Calu3 (cell line): ENCODE data around the gene ZDHHC4. TPM values are rescaled to one million over a fixed set of nuclear protein-coding genes. Genes with fewer than 3 reads are reported as not detected.
A peak's percentile ranks its signal among the peaks of the same experiment; 100 is the strongest.

Experiments
- BruUV-seq: library from RNA; stranded (reverse); fragments of 400-500 nt; replicated peaks from 2 replicates; lab custom pipeline; 2021; lab: Mats Ljungman, UMichigan
- CTCF ChIA-PET: fragments of 300-600 bp; sonication (Branson Sonifier 250); formaldehyde crosslinking; loops from one replicate; lab custom pipeline; 2022; ENCODE audit warnings: antibody characterized with exemption; lab: Charles Lee
- DNase-seq: peaks from one replicate; pipeline ENCODE4 v3.0.0; 2022
- H3K27ac Mint-ChIP-seq: one replicate; pipeline ENCODE4 v1.8.0; 2022; ENCODE audit warnings: mixed read lengths; ENCODE audit not compliant: unreplicated experiment
- H3K27me3 Mint-ChIP-seq: one replicate; pipeline ENCODE4 v1.8.0; 2022; ENCODE audit warnings: mixed read lengths; ENCODE audit not compliant: unreplicated experiment
- H3K36me3 Mint-ChIP-seq: one replicate; pipeline ENCODE4 v1.8.0; 2022; ENCODE audit warnings: mild to moderate bottlenecking, moderate library complexity, mixed read lengths; ENCODE audit not compliant: insufficient read depth, unreplicated experiment
- H3K4me1 Mint-ChIP-seq: one replicate; pipeline ENCODE4 v1.8.0; 2022; ENCODE audit warnings: mild to moderate bottlenecking, low read depth, mixed read lengths; ENCODE audit not compliant: unreplicated experiment
- H3K4me3 Mint-ChIP-seq: one replicate; pipeline ENCODE4 v1.8.0; 2022; ENCODE audit warnings: mild to moderate bottlenecking, low read depth, moderate library complexity, mixed read lengths; ENCODE audit not compliant: unreplicated experiment
- H3K9me3 Mint-ChIP-seq: one replicate; pipeline ENCODE4 v1.8.0; 2022; ENCODE audit warnings: low read depth, mixed read lengths; ENCODE audit not compliant: unreplicated experiment
- intact Hi-C: fragments of 100-400 bp; cut with micrococcal nuclease; formaldehyde crosslinking; loops from one replicate; pipeline ENCODE4 v1.10.0; 2022; ENCODE audit not compliant: unreplicated experiment
- total RNA-seq: library from RNA; stranded (reverse); gene quantifications from 2 replicates; pipeline ENCODE4 v1.2.3, GENCODE V29; 2022
- TF ChIP-seq, protein P1 (sequence below): fragments of 200-600 bp; IDR thresholded peaks from one replicate; pipeline ENCODE4 v1.8.0; 2022; ENCODE audit warnings: antibody characterized with exemption; ENCODE audit not compliant: unreplicated experiment

The ZDHHC4 gene
- total RNA-seq, 1 experiment from 2014 or later, result 83.9 TPM

DNA sequence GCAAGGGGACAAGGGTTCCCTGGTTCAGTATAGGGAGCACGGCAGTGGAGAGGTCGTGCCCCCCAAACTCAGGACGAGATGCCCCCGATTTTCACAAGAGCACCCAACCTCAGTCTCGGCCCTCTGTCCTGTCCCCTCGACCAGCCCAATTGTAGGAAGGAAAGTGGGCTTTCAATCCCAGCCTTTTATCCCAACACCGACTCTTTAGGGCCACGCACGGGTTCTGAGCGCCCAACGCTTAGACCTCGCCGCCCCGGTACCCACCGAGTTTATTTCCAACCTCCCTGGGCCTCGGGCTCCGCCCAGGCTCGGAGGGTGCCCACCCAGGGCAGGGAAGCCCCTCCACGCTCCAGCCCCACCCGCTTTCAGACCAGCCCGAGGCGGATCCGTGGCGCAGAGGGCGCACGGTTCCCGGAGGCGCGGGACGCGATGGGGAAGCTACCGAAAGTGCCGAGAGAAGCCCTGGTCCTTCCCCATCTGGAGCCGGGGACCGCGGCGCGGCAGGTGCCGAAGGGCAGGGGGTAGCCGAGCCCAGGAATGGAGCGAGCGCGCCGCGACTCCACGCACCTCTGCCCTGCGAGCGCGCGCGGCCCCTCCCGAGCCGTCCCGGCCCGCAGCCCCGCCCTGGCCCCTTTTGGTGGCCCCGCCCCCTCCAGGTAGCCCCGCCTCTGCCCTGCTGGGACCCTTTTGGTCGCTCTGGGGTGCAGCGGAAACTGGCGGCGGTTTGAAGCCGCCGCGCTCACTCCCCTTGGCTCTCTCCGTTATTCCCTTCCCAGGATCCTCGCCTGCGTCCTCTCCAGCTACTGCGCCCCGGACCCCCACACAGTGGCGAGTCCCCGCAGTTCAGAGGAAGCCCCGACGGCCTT is 46.4 kb upstream of the ZDHHC4 start:
- Mint-ChIP-seq H3K27me3 (peaks cover 100% of the 10 kb centered on the region), H3K36me3 (peaks cover 13% of the 10 kb centered on the region), H3K9me3 (no peaks in the 10 kb centered on the region), H3K27ac (no peak overlapping the region), H3K4me1 (peaks cover 8% of the 10 kb centered on the region), H3K4me3 (peak overlapping the region; percentile 43)
- TF ChIP-seq, protein P1, sequence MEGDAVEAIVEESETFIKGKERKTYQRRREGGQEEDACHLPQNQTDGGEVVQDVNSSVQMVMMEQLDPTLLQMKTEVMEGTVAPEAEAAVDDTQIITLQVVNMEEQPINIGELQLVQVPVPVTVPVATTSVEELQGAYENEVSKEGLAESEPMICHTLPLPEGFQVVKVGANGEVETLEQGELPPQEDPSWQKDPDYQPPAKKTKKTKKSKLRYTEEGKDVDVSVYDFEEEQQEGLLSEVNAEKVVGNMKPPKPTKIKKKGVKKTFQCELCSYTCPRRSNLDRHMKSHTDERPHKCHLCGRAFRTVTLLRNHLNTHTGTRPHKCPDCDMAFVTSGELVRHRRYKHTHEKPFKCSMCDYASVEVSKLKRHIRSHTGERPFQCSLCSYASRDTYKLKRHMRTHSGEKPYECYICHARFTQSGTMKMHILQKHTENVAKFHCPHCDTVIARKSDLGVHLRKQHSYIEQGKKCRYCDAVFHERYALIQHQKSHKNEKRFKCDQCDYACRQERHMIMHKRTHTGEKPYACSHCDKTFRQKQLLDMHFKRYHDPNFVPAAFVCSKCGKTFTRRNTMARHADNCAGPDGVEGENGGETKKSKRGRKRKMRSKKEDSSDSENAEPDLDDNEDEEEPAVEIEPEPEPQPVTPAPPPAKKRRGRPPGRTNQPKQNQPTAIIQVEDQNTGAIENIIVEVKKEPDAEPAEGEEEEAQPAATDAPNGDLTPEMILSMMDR, result no peak
- intact Hi-C loops, result no loop called here
- CTCF ChIA-PET, result interaction anchor here (1.4 kb wide), 1 partner anchor 18 kb away, joined by 3 read pairs; no protein-coding TSS in a partner anchor
- no peak for DNase-seq
- BruUV-seq, result no TSS peak

DNA sequence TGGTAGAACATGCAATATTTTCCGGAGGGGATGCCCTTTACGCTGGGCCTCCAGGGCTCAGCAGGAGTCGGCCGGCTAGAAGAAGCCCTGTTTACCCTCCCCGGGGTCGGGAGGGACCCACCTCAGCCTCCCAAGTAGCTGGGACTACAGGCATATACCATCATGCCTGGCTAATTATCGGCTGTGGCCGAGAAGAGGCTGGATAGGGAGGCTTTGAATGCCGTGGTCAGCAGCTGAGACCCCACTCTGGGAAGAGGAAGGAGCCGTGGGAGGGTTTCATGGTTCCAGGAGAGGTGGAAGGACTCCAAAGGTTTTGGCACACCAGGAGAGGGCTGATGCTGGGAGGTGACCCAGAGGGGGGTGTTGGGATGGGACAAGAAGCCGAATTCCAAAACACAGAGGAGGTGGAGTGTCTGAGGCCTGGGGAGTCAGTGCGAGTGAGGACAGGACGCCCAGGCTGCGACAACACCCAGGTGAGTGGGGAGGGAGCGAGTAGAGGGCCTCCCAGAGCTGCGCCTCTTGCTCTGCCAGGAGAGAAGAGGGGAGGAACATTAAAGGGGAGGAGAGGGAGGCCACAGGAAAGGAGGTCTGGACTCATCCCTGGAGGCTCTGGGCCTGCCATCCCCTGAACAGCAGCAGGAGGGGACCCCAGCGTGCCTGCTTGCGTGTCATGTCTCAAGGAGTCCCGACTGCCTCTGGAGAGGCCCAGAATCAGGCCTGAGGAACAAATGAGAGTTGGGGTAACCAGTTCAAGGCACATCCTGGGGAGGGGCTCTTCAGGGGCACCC is 45.6 kb upstream of the ZDHHC4 start:
- Mint-ChIP-seq H3K4me1 (peaks cover 8% of the 10 kb centered on the region), H3K27me3 (peaks cover 100% of the 10 kb centered on the region), H3K9me3 (no peaks in the 10 kb centered on the region), H3K27ac (no peak overlapping the region), H3K36me3 (peaks cover 13% of the 10 kb centered on the region), H3K4me3 (peak overlapping the region; percentile 43)
- no TSS peak for BruUV-seq
- no peak for DNase-seq
- TF ChIP-seq, protein P1, result no peak
- intact Hi-C loops, result no loop called here
- CTCF ChIA-PET, result interaction anchor here (0.6 to 1.4 kb wide), 2 partner anchors 18 to 33 kb away, joined by 3 to 4 read pairs; no protein-coding TSS in a partner anchor

DNA sequence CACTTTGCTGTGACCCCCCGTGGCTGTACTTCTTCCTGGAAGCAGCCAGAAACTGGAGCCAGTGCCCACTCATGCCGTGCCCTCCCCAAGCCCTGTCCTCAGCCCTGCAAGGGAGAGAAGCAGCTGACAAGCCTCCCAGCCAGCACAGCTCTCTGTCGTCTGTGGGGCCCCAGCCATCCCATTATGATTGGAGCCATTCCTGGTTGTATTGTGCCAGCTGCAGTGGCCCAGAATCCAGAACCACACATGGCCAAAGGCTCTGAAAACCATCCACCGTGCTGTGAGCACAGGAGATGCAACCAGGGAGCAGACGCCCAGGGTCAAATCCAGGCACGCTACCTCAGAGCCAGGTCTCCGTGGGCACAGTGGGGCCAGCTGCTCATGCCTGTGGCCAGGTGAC is 44.7 kb upstream of the ZDHHC4 start:
- CTCF ChIA-PET, result interaction anchor here (1.2 kb wide), 1 partner anchor 17 kb away, joined by 4 read pairs; no protein-coding TSS in a partner anchor
- Mint-ChIP-seq H3K4me1 (peaks cover under 1% of the 10 kb centered on the region), H3K27ac (no peak overlapping the region), H3K36me3 (peaks cover 7% of the 10 kb centered on the region), H3K9me3 (no peaks in the 10 kb centered on the region), H3K27me3 (peaks cover 98% of the 10 kb centered on the region), H3K4me3 (no peak overlapping the region)
- TF ChIP-seq, protein P1, result no peak
- no TSS peak for BruUV-seq
- no peak for DNase-seq
- intact Hi-C loops, result no loop called here

DNA sequence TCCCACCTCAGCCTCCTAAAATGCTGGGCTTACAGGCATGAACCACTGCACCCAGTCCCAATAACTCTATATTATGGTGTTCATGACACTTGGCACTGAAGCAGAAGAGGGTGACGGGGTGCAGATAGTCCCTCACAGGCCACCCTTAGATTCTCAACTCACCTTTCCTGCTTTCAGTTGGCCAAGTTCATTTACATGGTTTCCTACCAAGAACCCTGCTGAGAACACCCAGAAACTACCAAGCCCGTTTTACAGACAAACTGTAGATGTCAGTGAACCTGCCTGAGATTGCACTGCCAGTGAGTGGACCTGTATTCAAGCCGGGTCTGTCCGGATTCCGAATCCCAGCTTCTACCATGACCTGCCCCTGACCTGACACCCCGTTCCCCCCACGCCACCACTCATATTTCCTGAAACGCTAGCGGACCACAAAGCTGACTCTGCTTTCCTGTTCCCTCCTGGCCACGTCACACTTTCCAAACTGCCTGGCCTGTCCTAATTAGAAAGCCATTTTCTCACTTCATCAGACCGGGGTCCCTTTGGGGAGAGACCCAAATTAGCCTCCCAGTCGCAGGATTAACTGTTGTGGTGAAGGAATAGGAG is 43.3 kb upstream of the ZDHHC4 start:
- Mint-ChIP-seq H3K4me3 (no peak overlapping the region), H3K9me3 (no peaks in the 10 kb centered on the region), H3K27me3 (peaks cover 98% of the 10 kb centered on the region), H3K27ac (no peak overlapping the region), H3K36me3 (peaks cover 7% of the 10 kb centered on the region), H3K4me1 (no peaks in the 10 kb centered on the region)
- TF ChIP-seq, protein P1, result no peak
- DNase-seq, result no peak
- CTCF ChIA-PET, result interaction anchor here (0.6 to 0.8 kb wide), 2 partner anchors 25 to 49 kb away, joined by 3 read pairs; no protein-coding TSS in a partner anchor
- intact Hi-C loops, result no loop called here
- no TSS peak for BruUV-seq
